Measurements from ENCODE around the gene CAPN10.

CAPN10 gene

DNA sequence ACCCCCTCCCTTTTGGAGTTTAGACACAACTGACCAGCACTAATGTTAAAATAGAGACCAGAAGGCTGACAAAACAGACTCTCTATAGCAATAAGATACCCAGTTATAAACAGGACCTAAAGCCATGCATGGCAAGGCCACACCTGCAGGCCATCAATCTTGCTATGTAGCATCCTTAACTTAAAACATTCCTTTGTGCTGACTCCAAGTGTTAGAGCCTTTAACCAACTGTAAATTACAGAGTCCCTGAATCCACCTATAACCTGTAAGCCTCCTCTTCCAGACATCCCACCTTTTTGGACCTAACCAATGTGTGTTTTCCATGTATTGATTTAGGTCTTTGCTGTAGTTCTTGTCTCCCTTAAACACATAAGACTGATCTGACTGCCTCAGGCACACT is 46.6 kb upstream of the CAPN10 start:
- no peak overlapping the region for H3K9ac ChIP-seq (ENCODE audit: low read length)
- H4K20me1 ChIP-seq (ENCODE audit: low read depth, low read length), result peaks cover 3% of the 10 kb centered on the region; the same call in 1 of the 2 replicates
- H3K9me3 ChIP-seq (ENCODE audit: insufficient read depth, low read length), result no peaks in the 10 kb centered on the region
- no peaks in the 10 kb centered on the region for H3K9me2 ChIP-seq (replicated peaks; ENCODE audit: insufficient read depth, low read length)
- H3K4me3 ChIP-seq (ENCODE audit: insufficient read depth, low read length, poor library complexity, severe bottlenecking), result no peak overlapping the region
- no peak overlapping the region for H2AFZ ChIP-seq (ENCODE audit: low read depth, low read length, severe bottlenecking)
- peaks cover 7% of the 10 kb centered on the region; the same call in 1 of the 2 replicates for H3K79me2 ChIP-seq (ENCODE audit: insufficient read depth, low read length)
- TF ChIP-seq, protein P1, sequence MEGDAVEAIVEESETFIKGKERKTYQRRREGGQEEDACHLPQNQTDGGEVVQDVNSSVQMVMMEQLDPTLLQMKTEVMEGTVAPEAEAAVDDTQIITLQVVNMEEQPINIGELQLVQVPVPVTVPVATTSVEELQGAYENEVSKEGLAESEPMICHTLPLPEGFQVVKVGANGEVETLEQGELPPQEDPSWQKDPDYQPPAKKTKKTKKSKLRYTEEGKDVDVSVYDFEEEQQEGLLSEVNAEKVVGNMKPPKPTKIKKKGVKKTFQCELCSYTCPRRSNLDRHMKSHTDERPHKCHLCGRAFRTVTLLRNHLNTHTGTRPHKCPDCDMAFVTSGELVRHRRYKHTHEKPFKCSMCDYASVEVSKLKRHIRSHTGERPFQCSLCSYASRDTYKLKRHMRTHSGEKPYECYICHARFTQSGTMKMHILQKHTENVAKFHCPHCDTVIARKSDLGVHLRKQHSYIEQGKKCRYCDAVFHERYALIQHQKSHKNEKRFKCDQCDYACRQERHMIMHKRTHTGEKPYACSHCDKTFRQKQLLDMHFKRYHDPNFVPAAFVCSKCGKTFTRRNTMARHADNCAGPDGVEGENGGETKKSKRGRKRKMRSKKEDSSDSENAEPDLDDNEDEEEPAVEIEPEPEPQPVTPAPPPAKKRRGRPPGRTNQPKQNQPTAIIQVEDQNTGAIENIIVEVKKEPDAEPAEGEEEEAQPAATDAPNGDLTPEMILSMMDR (IDR thresholded peaks at IDR 0.05; ENCODE audit: insufficient read depth, low read length, poor library complexity, severe bottlenecking), result no peak
- no peak for TF ChIP-seq EZH2phosphoT487 (conservative IDR thresholded peaks at IDR 0.05; ENCODE audit: low read length)
- no peak overlapping the region for H3K27ac ChIP-seq (ENCODE audit: low read depth, low read length)
- no peaks in the 10 kb centered on the region for H3K27me3 ChIP-seq (ENCODE audit: low read length)
- H3K36me3 ChIP-seq (ENCODE audit: low read length), result peaks cover 15% of the 10 kb centered on the region; the same call in 1 of the 2 replicates
- H3K4me2 ChIP-seq (ENCODE audit: low read depth, low read length, poor library complexity, severe bottlenecking), result no peak overlapping the region
- H3F3A ChIP-seq (ENCODE audit: insufficient read depth), result no peaks in the 10 kb centered on the region

DNA sequence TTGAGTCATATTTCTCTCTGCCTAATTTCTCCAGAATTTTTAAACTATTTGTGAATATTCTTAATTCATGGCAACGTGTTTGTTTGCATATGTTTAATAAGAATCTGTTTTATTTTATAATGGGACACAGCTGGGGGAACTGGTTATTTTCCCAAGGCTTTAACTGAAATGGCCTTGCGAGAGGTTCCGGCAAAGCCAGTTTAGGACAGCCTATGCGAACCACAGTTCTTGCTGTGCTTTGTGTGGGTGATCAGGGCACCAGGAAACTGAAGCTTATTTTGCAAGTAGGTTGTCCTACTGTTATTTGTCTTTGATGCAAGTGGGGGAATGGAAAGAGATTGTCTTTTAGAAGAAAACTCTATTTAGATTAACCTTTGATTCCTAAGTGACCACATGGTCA is 35.2 kb upstream of the CAPN10 start:
- H3K36me3 ChIP-seq (ENCODE audit: low read length), result peaks cover 27% of the 10 kb centered on the region
- H2AFZ ChIP-seq (ENCODE audit: low read depth, low read length, severe bottlenecking), result no peak overlapping the region
- peaks cover 42% of the 10 kb centered on the region for H3K79me2 ChIP-seq (ENCODE audit: insufficient read depth, low read length)
- H3K4me3 ChIP-seq (ENCODE audit: insufficient read depth, low read length, poor library complexity, severe bottlenecking), result no peak overlapping the region
- no peak overlapping the region for H3K4me2 ChIP-seq (ENCODE audit: low read depth, low read length, poor library complexity, severe bottlenecking)
- 0 out of 2 replicates have a peak, but pooled peaks cover 5% of the 10 kb centered on the region for H3F3A ChIP-seq (ENCODE audit: insufficient read depth)
- no peaks in the 10 kb centered on the region for H3K27me3 ChIP-seq (ENCODE audit: low read length)
- H3K9me2 ChIP-seq (replicated peaks; ENCODE audit: insufficient read depth, low read length), result no peaks in the 10 kb centered on the region
- peaks cover 22% of the 10 kb centered on the region; the same call in 1 of the 2 replicates for H3K9me3 ChIP-seq (ENCODE audit: insufficient read depth, low read length)
- H3K9ac ChIP-seq (ENCODE audit: low read length), result no peak overlapping the region
- H3K27ac ChIP-seq (ENCODE audit: low read depth, low read length), result no peak overlapping the region
- H4K20me1 ChIP-seq (ENCODE audit: low read depth, low read length), result no peaks in the 10 kb centered on the region
- TF ChIP-seq EZH2phosphoT487 (conservative IDR thresholded peaks at IDR 0.05; ENCODE audit: low read length), result no peak
- TF ChIP-seq, protein P1 (IDR thresholded peaks at IDR 0.05; ENCODE audit: insufficient read depth, low read length, poor library complexity, severe bottlenecking), result no peak

GRCh38 chr2:240551811-240552210 is 34.7 kb upstream of the CAPN10 start:
- Histone ChIP-seq H3K27me3 (ENCODE audit: low read length) (no peaks in the 10 kb centered on the region), H3K36me3 (ENCODE audit: low read length) (peaks cover 27% of the 10 kb centered on the region), H3K4me2 (ENCODE audit: low read depth, low read length, poor library complexity, severe bottlenecking) (no peak overlapping the region), H3K9me3 (ENCODE audit: insufficient read depth, low read length) (peaks cover 22% of the 10 kb centered on the region; the same call in 1 of the 2 replicates), H4K20me1 (ENCODE audit: low read depth, low read length) (no peaks in the 10 kb centered on the region), H3K4me3 (ENCODE audit: insufficient read depth, low read length, poor library complexity, severe bottlenecking) (no peak overlapping the region), H3F3A (ENCODE audit: insufficient read depth) (0 out of 2 replicates have a peak, but pooled peaks cover 5% of the 10 kb centered on the region), H3K27ac (ENCODE audit: low read depth, low read length) (no peak overlapping the region), H3K9ac (ENCODE audit: low read length) (no peak overlapping the region), H3K9me2 (replicated peaks; ENCODE audit: insufficient read depth, low read length) (no peaks in the 10 kb centered on the region), H2AFZ (ENCODE audit: low read depth, low read length, severe bottlenecking) (no peak overlapping the region), H3K79me2 (ENCODE audit: insufficient read depth, low read length) (peaks cover 47% of the 10 kb centered on the region)
- TF ChIP-seq, protein P1 (IDR thresholded peaks at IDR 0.05; ENCODE audit: insufficient read depth, low read length, poor library complexity, severe bottlenecking), result no peak
- no peak for TF ChIP-seq EZH2phosphoT487 (conservative IDR thresholded peaks at IDR 0.05; ENCODE audit: low read length)

All from SU-DHL-6 (cell line).